Endodermal cell (in vitro differentiated cells): ENCODE results near the gene STAM. TPM values are rescaled to one million over a fixed set of nuclear protein-coding genes. Genes with fewer than 3 reads are reported as not detected.

Source experiments
- DNase-seq: peaks from one replicate; pipeline ENCODE4 v3.0.0-alpha.2; 2017
- H3K27ac ChIP-seq: 2 replicates; pipeline ENCODE4 v1.5.1; 2013; ENCODE audit warnings: mild to moderate bottlenecking, low read depth, low read length, moderate library complexity
- H3K27me3 ChIP-seq: 2 replicates; pipeline ENCODE4 v1.6.1; 2013; ENCODE audit warnings: mild to moderate bottlenecking, low read length, moderate library complexity; ENCODE audit not compliant: insufficient read depth, control insufficient read depth, poor library complexity, severe bottlenecking
- H3K36me3 ChIP-seq: 2 replicates; pipeline ENCODE4 v1.7.0; 2013; ENCODE audit warnings: mild to moderate bottlenecking, low read length, moderate library complexity; ENCODE audit not compliant: control insufficient read depth, insufficient read depth
- H3K4me1 ChIP-seq: one replicate; pipeline ENCODE4 v1.7.0; 2013; ENCODE audit warnings: low read length; ENCODE audit not compliant: control insufficient read depth, insufficient read depth
- H3K4me3 ChIP-seq: 2 replicates; pipeline ENCODE4 v1.5.1; 2013; ENCODE audit warnings: mild to moderate bottlenecking, low read length, moderate library complexity
- H3K9ac ChIP-seq: 2 replicates; pipeline ENCODE4 v1.6.1; 2013; ENCODE audit warnings: mild to moderate bottlenecking, low read length, moderate library complexity; ENCODE audit not compliant: poor library complexity, severe bottlenecking; ENCODE audit errors: extremely low read depth
- H3K9me3 ChIP-seq: 2 replicates; pipeline ENCODE4 v1.6.1; 2013; ENCODE audit warnings: mild to moderate bottlenecking, low read length, moderate library complexity; ENCODE audit not compliant: control insufficient read depth
- H3K27ac Mint-ChIP-seq: 2 replicates; pipeline ENCODE4 v1.8.0; 2020; ENCODE audit warnings: mixed read lengths
- H3K27me3 Mint-ChIP-seq: 2 replicates; pipeline ENCODE4 v1.8.0; 2021; ENCODE audit warnings: mild to moderate bottlenecking, mixed read lengths; ENCODE audit not compliant: insufficient read depth
- H3K36me3 Mint-ChIP-seq: 2 replicates; pipeline ENCODE4 v1.8.0; 2020; ENCODE audit warnings: low read depth, mixed read lengths
- H3K4me1 Mint-ChIP-seq: 2 replicates; pipeline ENCODE4 v1.8.0; 2020; ENCODE audit warnings: mixed read lengths
- H3K4me3 Mint-ChIP-seq: 2 replicates; pipeline ENCODE4 v1.8.0; 2020; ENCODE audit warnings: mild to moderate bottlenecking, moderate library complexity, mixed read lengths
- H3K9me3 Mint-ChIP-seq: 2 replicates; pipeline ENCODE4 v1.8.0; 2020; ENCODE audit warnings: mild to moderate bottlenecking, mixed read lengths
- WGBS, 2 experiments: methylation state at CpG; one replicate each; pipeline versions ENCODE4 v1.1.5 to v1.1.7; 2013; ENCODE audit warnings: missing lambda C conversion rate in 2 of 2, mixed read lengths in 1 of 2; ENCODE audit not compliant: insufficient coverage in 1 of 2, insufficient read length in 1 of 2; 5-methylcytosine and 5-hydroxymethylcytosine counted together
- total RNA-seq, 2 donors: library from RNA; stranded (reverse); fragmentation: NEBNext Ultra II Directional in 1 of 2; extraction: Animal tissue kit (Norgen Biotek cat#: 25700) in 1 of 2; gene quantifications; 2 replicates in 1 of 2; 3 replicates in 1 of 2; pipeline ENCODE4 v1.2.1, GENCODE V29; 2021
- TF ChIP-seq, protein P1 (sequence below): fragments of 200-600 bp; sonication (generic); conservative IDR thresholded peaks from 2 replicates; pipeline ENCODE4 v1.5.0; 2021; ENCODE audit warnings: antibody characterized with exemption, mild to moderate bottlenecking

Gene STAM
- total RNA-seq, 2 donors from 2014 or later, result 26.7 to 30.0 TPM

DNA sequence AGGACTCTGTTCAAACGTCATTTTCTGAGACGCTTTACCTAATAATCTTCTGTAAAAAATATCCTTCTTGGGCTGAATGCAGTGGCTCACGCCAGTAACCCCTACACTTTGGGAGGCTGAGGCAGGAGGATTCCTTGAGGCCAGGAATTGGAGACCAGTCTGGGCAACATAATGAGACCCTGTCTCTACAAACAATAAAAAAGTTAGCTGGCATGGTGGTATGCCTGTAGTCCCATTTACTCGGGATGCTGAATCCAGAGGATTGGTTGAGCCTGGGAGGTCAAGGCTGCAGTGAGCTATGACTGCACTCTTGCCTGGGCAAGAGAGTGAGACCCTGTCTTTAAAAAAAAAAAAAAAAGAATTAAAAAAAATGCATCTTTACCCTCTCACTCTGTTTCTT lies 5.1 kb downstream of the STAM start:
- H3K27ac Mint-ChIP-seq, result no peak overlapping the region
- H3K9me3 Mint-ChIP-seq, result peaks cover 23% of the 10 kb centered on the region
- H3K27me3 Mint-ChIP-seq, result no peaks in the 10 kb centered on the region
- WGBS, 2 experiments, result 95 to 96% methylated on average over 4 of the region's 4 CpGs
- H3K36me3 Mint-ChIP-seq, result peaks cover 48% of the 10 kb centered on the region
- TF ChIP-seq, protein P1, sequence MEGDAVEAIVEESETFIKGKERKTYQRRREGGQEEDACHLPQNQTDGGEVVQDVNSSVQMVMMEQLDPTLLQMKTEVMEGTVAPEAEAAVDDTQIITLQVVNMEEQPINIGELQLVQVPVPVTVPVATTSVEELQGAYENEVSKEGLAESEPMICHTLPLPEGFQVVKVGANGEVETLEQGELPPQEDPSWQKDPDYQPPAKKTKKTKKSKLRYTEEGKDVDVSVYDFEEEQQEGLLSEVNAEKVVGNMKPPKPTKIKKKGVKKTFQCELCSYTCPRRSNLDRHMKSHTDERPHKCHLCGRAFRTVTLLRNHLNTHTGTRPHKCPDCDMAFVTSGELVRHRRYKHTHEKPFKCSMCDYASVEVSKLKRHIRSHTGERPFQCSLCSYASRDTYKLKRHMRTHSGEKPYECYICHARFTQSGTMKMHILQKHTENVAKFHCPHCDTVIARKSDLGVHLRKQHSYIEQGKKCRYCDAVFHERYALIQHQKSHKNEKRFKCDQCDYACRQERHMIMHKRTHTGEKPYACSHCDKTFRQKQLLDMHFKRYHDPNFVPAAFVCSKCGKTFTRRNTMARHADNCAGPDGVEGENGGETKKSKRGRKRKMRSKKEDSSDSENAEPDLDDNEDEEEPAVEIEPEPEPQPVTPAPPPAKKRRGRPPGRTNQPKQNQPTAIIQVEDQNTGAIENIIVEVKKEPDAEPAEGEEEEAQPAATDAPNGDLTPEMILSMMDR, result no peak
- no peak overlapping the region for H3K4me3 Mint-ChIP-seq
- Histone ChIP-seq H3K9me3 (peaks cover 34% of the 10 kb centered on the region), H3K27me3 (no peaks in the 10 kb centered on the region), H3K4me1 (no peaks in the 10 kb centered on the region), H3K4me3 (no peak overlapping the region), H3K36me3 (peaks cover 37% of the 10 kb centered on the region), H3K9ac (no peak overlapping the region), H3K27ac (no peak overlapping the region)
- H3K4me1 Mint-ChIP-seq, result peaks cover 33% of the 10 kb centered on the region
- DNase-seq, result no peak

DNA sequence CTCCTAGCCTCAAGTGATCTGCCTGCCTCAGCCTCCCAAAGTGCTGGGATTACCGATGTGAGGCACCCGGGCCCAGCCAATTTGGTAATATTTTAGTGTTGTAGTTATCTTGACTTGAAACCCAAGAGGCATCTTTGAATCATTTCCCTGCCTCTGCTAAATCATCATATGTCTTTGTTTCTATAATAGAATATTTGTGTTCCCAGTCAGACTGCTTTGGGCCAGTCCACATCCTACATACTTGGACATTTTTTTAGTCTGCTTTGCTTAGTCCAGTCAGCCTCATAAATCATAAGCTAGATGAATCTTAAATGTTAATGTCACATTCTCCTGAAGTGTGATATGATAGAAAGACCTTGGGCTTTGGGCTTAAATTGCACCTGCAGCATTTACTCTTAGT lies 5.9 kb downstream of the STAM start:
- 97% methylated on average over 2 of the region's 2 CpGs; no CpG with 5 or more reads in 1 of the 2 experiments for WGBS, 2 experiments
- no peak overlapping the region for H3K4me3 Mint-ChIP-seq
- Histone ChIP-seq H3K27ac (no peak overlapping the region), H3K27me3 (no peaks in the 10 kb centered on the region), H3K4me1 (no peaks in the 10 kb centered on the region), H3K9me3 (peaks cover 34% of the 10 kb centered on the region), H3K36me3 (peaks cover 37% of the 10 kb centered on the region), H3K9ac (no peak overlapping the region), H3K4me3 (no peak overlapping the region)
- H3K27me3 Mint-ChIP-seq, result no peaks in the 10 kb centered on the region
- peaks cover 54% of the 10 kb centered on the region for H3K36me3 Mint-ChIP-seq
- no peak overlapping the region for H3K27ac Mint-ChIP-seq
- H3K4me1 Mint-ChIP-seq, result peaks cover 28% of the 10 kb centered on the region
- H3K9me3 Mint-ChIP-seq, result peaks cover 26% of the 10 kb centered on the region
- TF ChIP-seq, protein P1, result no peak
- no peak for DNase-seq

DNA sequence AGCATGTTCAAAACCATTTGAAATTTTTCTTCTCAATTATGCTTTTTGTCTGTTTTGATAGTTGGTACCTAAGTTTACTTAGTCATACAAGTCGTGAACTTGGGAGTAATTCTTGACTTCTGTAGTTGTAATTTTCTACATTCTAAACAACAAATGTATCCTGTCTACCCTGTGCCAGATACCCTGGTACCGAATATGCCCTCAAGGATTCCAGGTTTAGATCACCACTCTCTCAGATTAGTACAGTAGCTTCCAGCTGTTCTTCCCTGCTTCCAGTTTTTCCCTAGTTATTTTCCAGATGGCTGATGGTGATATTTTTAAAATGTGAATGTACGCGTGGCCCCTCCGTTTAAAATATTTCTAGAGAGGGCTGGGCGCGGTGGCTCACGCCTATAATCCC lies 6.5 kb downstream of the STAM start:
- peak overlapping the region; percentile 34 for H3K4me3 Mint-ChIP-seq
- 93% methylated on average over 8 of the region's 8 CpGs; no CpG with 5 or more reads in 1 of the 2 experiments for WGBS, 2 experiments
- peak overlapping the region; percentile 94 for H3K27ac Mint-ChIP-seq
- Histone ChIP-seq H3K4me3 (no peak overlapping the region), H3K36me3 (peaks cover 37% of the 10 kb centered on the region), H3K27ac (no peak overlapping the region), H3K9me3 (peaks cover 40% of the 10 kb centered on the region), H3K9ac (no peak overlapping the region), H3K4me1 (no peaks in the 10 kb centered on the region), H3K27me3 (no peaks in the 10 kb centered on the region)
- no peaks in the 10 kb centered on the region for H3K27me3 Mint-ChIP-seq
- H3K4me1 Mint-ChIP-seq, result peaks cover 24% of the 10 kb centered on the region
- TF ChIP-seq, protein P1, result no peak
- peaks cover 56% of the 10 kb centered on the region for H3K36me3 Mint-ChIP-seq
- DNase-seq, result no peak
- peaks cover 29% of the 10 kb centered on the region for H3K9me3 Mint-ChIP-seq
